ENCODE measurements around the gene CEP112.
"Not testable (repeated sequence)": the region's sequence is repeated elsewhere in the genome, so short reads cannot be mapped to it uniquely, and the experiment has no call there.

The CEP112 gene

GRCh38 chr17:65733314-65733713 lies 458.6 kb downstream of the CEP112 start:
- ATAC-seq = no peak
- TF ChIP-seq ZNF8 (CRISPR knock-in tag; IDR thresholded peaks at IDR 0.05) (no peak), ESRRG (CRISPR knock-in tag; IDR thresholded peaks at IDR 0.05) (no peak), OSR1 (CRISPR knock-in tag; IDR thresholded peaks at IDR 0.05) (no peak), BACH2 (CRISPR knock-in tag; IDR thresholded peaks at IDR 0.05; ENCODE audit: borderline replicate concordance) (no peak), TSHZ2 (CRISPR knock-in tag; IDR thresholded peaks at IDR 0.05) (no peak), PATZ1 (CRISPR knock-in tag; IDR thresholded peaks at IDR 0.05; ENCODE audit: borderline replicate concordance) (no peak), ISL1 (CRISPR knock-in tag; IDR thresholded peaks at IDR 0.05) (no peak), ZFP30 (CRISPR knock-in tag; IDR thresholded peaks at IDR 0.05) (no peak), SNAI2 (CRISPR knock-in tag; IDR thresholded peaks at IDR 0.05) (no peak), PPARA (CRISPR knock-in tag; IDR thresholded peaks at IDR 0.05; ENCODE audit: borderline replicate concordance) (no peak), ZNF565 (CRISPR knock-in tag; conservative IDR thresholded peaks at IDR 0.05; ENCODE audit: low read depth) (no peak), TCF4 (CRISPR knock-in tag; IDR thresholded peaks at IDR 0.05; ENCODE audit: borderline replicate concordance) (no peak), RARB (CRISPR knock-in tag; IDR thresholded peaks at IDR 0.05) (no peak)
- TF ChIP-seq, protein P1, sequence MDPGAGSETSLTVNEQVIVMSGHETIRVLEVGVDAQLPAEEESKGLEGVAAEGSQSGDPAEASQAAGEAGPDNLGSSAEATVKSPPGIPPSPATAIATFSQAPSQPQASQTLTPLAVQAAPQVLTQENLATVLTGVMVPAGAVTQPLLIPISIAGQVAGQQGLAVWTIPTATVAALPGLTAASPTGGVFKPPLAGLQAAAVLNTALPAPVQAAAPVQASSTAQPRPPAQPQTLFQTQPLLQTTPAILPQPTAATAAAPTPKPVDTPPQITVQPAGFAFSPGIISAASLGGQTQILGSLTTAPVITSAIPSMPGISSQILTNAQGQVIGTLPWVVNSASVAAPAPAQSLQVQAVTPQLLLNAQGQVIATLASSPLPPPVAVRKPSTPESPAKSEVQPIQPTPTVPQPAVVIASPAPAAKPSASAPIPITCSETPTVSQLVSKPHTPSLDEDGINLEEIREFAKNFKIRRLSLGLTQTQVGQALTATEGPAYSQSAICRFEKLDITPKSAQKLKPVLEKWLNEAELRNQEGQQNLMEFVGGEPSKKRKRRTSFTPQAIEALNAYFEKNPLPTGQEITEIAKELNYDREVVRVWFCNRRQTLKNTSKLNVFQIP (CRISPR knock-in tag; IDR thresholded peaks at IDR 0.05; ENCODE audit: borderline replicate concordance, low read depth) = no peak
- TF ChIP-seq, protein P2, sequence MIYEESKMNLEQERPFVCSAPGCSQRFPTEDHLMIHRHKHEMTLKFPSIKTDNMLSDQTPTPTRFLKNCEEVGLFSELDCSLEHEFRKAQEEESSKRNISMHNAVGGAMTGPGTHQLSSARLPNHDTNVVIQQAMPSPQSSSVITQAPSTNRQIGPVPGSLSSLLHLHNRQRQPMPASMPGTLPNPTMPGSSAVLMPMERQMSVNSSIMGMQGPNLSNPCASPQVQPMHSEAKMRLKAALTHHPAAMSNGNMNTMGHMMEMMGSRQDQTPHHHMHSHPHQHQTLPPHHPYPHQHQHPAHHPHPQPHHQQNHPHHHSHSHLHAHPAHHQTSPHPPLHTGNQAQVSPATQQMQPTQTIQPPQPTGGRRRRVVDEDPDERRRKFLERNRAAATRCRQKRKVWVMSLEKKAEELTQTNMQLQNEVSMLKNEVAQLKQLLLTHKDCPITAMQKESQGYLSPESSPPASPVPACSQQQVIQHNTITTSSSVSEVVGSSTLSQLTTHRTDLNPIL (CRISPR knock-in tag; IDR thresholded peaks at IDR 0.05; ENCODE audit: low read depth) = no peak
- TF ChIP-seq, protein P3, sequence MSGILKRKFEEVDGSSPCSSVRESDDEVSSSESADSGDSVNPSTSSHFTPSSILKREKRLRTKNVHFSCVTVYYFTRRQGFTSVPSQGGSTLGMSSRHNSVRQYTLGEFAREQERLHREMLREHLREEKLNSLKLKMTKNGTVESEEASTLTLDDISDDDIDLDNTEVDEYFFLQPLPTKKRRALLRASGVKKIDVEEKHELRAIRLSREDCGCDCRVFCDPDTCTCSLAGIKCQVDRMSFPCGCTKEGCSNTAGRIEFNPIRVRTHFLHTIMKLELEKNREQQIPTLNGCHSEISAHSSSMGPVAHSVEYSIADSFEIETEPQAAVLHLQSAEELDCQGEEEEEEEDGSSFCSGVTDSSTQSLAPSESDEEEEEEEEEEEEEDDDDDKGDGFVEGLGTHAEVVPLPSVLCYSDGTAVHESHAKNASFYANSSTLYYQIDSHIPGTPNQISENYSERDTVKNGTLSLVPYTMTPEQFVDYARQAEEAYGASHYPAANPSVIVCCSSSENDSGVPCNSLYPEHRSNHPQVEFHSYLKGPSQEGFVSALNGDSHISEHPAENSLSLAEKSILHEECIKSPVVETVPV (CRISPR knock-in tag; IDR thresholded peaks at IDR 0.05) = no peak

DNA sequence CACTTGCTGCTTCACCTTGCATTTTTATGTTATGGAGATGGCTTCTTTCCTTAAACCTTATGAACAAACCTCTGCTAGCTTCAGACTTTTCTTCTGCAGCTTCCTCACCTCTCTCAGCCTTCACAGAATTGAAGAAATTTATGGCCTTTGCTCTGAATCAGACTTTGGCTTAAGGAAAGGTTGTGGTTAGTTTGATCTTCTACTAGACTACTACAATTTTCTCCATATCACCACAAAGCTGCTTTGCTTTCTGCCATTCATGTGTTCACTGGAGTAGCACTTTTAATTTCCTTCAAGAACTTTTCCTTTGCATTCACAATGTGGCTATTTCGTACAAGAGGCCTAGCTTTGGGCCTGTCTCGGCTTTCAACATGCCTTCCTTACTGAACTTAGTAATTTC lies 459.3 kb downstream of the CEP112 start:
- not testable (repeated sequence) for ATAC-seq

DNA sequence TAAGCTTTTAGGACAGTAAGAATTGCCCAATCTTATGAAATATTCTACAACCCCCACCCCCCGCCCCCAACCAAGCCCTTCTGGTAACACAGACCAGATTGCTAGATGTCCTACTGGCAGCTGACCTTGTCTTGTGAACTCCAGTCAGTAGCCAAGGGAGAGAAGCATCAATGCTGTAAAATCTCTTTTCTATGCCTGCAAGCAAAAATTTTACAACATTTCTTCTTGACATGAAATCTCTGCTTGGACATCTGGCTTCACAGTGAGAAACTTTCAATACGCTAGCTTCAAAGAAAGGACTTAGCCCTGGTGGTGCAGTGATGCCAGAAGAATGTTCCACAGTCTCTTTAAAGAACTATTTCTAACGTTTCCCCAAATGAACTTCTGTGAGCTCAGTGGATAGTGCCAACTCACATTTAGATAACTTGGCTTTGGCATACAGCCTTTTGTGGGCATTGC lies 461.2 kb downstream of the CEP112 start:
- ATAC-seq = no peak
- no peak for TF ChIP-seq ZNF70 (CRISPR knock-in tag; IDR thresholded peaks at IDR 0.05)
- TF ChIP-seq ZNF8 (CRISPR knock-in tag; IDR thresholded peaks at IDR 0.05) = no peak

GRCh38 chr17:65729207-65729606 lies 462.7 kb downstream of the CEP112 start:
- TF ChIP-seq PATZ1 (CRISPR knock-in tag; IDR thresholded peaks at IDR 0.05; ENCODE audit: borderline replicate concordance) (no peak), PPARA (CRISPR knock-in tag; IDR thresholded peaks at IDR 0.05; ENCODE audit: borderline replicate concordance) (no peak), BACH2 (CRISPR knock-in tag; IDR thresholded peaks at IDR 0.05; ENCODE audit: borderline replicate concordance) (no peak), ZFP3 (CRISPR knock-in tag; IDR thresholded peaks at IDR 0.05) (no peak), GLIS3 (CRISPR knock-in tag; IDR thresholded peaks at IDR 0.05) (no peak), TSHZ2 (CRISPR knock-in tag; IDR thresholded peaks at IDR 0.05) (no peak)
- no peak for ATAC-seq
